Stimulated activated CD4-positive, alpha-beta T cell treated with anti-CD3 and anti-CD28 coated beads, Interleukin-4, amount 100 ng/mL, for 4 hours (primary cell): ENCODE results near the gene TTR.

Experiments
- DNase-seq, 2 experiments: peaks; one replicate each; pipeline ENCODE4 v3.0.0-alpha.2; 2020

TTR gene

GRCh38 chr18:31618801-31619200 lies 27.1 kb downstream of the TTR start:
- no peak for DNase-seq

GRCh38 chr18:31619291-31619690 lies 27.6 kb downstream of the TTR start:
- no peak for DNase-seq

DNA sequence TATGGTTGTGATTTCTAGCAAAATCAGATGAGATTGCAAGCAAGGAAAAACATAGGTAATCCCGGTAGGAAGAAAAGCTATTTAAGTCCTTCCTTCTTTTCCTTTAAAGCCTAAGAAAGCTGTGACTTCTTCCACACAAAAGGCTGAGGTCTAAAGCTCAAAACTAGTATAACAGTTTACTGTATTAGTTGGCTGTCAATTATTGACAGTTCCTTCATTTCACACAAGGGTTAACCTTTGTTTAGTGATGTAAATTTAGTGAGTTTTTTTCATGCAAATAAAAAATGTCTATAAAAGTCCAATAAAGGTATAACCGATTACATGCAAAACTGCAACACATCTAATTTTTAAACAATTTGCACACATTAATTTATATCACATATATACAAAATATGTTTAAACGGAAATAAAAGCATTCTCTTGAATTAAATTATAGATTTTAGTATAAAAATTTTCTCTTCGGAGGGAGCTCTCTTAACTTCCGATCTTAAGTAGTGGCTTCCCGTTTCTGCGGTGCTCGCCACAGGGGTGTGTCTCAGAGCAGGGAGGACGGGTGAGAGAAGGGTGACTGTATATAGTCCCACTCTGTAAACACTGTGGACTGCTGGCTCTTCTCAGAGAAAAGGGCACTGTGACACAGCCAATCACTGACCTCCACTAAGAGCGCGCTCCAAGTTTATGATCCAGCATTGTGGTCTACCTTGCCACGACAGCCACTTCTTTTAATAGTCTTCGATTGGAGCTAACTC lies 33.4 kb downstream of the TTR start:
- no peak for DNase-seq

GRCh38 chr18:31626409-31626808 lies 34.7 kb downstream of the TTR start:
- no peak for DNase-seq

- DNase-seq = no peak
Measured at GRCh38 chr18:31630549-31630948, 38.9 kb downstream of the TTR start.

GRCh38 chr18:31631526-31631925 lies 39.8 kb downstream of the TTR start:
- no peak for DNase-seq

DNA sequence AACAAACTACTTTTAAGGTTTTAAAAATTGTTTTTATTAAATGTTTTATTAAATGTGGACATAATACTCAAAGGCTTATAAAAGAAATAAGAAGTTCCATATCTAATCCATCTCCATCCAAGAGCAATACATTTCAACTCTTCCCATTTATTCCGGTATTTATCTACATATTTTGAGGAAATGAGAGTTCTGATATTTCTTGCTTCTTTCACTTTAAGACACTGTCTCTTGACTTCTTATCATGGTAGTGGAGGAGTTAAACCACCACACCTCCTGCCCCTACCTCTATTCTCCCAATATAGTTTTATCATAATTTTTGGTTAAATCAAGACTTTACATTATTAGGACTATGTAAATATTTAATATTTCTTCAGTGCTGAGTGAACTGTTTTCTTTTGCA lies 40.7 kb downstream of the TTR start:
- no peak for DNase-seq

DNA sequence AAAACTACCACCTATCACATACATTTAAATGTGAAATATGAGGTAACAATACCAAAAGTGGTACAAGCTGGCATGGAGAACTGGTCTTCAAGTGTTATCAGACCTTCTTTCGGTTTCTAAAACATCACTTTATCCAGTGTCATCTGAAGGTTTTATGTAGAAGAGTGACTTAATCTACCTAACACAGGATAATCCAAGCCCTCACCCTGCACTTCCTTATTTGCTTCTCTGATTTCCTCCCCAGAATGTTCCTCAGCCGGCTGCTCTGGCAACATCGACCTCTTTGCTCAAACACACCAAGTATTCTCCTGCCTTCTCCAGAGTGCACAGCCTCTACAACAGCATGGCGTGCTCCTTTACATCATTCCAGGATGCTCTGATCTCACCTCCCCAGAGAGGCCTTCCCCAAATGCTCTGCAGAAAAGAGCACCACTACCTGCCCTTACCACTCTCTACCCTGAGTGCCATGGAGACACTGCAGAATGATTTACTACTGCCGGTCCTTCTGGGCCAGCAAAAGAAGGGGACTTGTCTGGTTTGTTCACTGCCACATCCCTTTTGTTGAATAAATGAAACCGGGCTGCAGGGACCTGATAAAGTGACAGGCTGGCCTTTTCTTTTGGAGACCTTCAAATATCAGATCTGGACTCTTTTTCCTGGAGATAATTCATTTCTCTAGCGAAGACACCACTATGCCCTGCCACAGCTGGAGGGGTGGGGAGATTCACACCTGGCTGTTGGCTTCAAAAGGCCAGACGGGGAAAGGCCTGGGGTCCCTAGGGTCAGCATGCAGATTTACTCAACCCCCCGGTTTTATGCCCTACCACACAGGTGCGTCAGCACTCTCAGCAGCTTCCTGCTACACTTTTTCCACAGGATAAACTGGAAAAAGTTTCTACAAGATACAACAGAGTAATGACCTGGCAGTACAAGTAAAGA lies 42.0 kb downstream of the TTR start:
- DNase-seq = no peak

- no peak for DNase-seq
Measured at GRCh38 chr18:31634331-31634713, 42.6 kb downstream of the TTR start.

GRCh38 chr18:31636387-31636786 lies 44.7 kb downstream of the TTR start:
- no peak for DNase-seq

GRCh38 chr18:31637445-31637844 lies 45.8 kb downstream of the TTR start:
- no peak for DNase-seq

DNA sequence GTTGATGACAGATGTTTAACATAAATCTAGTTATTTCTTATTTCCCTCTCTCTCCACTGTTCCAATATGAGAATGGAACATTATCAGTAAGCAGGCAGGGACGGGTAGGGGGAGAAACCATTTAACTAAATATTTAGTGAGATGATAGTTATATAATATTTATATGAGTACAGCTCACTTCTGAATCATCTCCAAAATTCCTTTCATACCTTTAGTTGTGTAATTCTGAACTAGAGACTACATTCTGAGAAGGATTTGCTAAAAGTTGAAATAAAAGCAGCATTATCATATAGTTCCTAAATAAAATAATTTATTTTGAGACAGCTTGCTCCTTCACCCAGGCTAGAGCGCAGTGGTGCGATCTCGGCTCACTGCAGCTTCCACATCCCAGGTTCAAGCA lies 51.3 kb downstream of the TTR start:
- no peak for DNase-seq

DNA sequence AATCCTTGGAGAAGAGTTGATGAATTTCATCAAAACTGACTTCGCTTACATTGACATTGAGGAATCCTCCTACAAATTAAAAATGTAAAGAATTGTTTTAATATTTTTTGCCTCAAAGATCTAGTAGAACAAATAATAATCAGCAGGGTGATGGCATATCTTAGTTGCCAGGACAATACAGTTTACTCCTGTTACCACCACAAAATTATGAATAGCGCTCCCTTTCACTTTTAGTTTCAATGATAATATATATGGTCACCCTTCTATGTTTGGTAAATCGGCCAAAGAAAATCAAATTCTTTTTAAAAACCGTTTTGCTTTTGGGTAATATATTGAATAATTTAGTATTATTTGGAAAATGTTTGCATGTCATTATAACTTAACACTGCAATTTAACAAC lies 53.7 kb downstream of the TTR start:
- no peak for DNase-seq

- DNase-seq = no peak
Measured at GRCh38 chr18:31646332-31647126, 54.9 kb downstream of the TTR start.

GRCh38 chr18:31647127-31647753 lies 55.6 kb downstream of the TTR start:
- DNase-seq = no peak
